GM21367 (cell line): Measurements from ENCODE around the gene SORCS2.

Source experiments
- ATAC-seq: cut with Tn5 transposase; IDR thresholded peaks from one replicate; pipeline ENCODE4 v1.9.1; 2021; ENCODE audit not compliant: unreplicated experiment

The SORCS2 gene

DNA sequence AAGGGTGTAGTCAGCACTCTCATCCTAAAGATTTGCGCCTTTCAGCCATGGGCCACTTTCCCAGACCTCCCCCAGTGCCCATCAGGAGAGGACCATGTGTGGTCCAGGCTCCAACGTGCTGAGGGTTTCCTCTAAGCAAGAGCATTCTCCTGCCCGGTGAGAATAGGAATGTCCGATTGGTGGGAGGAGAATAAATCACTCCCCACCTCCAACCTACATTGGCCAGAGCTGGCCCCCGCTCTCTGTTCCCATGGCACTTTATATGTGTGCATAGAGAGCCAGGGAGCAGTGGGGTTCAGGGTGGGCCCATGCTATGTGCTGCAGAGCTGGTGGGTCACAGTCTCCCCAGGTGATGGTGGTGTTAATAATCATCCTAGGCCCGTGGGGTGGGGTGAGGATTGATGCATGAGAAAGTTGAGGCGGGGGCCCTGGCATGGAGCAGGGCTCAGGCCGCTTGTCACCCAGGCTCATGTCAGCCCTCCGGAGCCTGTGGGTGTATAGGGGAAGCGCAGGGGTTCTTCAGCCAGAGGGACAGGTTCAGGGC lies 6.8 kb upstream of the SORCS2 start:
- ATAC-seq: no peak

DNA sequence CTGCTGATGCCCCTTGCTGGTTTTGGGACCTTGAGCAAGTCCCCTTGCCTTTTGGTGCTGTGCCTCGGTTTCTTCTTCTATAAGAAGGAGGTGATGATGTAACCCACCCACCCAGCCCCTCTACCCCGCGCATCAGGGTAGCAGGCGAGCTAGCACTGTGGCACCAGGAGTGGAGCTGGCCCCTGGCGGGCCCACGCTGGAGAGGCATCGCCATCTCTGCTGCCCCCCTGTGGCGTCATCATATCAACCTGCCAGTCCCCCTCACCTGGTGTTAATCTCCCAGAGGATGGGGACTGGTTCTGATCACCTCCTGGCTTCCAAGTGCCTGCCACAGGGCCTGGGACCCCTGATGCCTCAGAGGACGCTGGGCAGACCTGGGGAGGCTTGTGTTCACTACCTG lies 6.3 kb upstream of the SORCS2 start:
- ATAC-seq: no peak

DNA sequence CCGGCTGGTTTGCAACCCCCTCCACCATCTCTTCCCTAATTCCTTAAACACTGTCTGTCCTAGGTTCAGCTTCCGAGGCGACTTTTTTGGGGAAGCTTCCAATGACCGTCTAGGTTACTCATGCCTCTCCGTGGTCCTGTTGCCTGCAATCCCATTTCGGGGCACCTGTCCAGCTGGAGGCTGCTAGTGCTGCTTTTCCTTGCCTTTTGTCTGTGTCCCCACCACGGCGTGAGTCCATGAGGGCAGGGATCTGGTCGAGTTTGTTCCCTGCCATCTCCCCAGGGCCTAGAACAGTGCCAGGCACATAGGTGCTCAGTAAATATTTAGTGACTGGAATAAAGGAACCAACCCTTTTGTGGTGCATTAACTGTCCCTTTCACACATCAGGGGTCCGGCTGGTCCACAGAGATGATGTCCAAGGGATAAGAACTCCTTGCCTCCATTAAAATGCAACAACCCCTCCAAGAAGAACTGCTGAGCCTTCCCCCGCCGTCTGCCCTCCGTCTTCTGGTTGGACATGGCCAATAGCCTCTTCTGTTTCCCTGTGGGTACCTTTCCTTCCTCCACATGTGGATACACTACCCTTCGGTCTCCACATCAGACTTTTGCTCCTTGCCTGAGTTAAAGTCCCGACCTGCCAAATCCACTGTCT lies 5.7 kb upstream of the SORCS2 start:
- no peak for ATAC-seq

DNA sequence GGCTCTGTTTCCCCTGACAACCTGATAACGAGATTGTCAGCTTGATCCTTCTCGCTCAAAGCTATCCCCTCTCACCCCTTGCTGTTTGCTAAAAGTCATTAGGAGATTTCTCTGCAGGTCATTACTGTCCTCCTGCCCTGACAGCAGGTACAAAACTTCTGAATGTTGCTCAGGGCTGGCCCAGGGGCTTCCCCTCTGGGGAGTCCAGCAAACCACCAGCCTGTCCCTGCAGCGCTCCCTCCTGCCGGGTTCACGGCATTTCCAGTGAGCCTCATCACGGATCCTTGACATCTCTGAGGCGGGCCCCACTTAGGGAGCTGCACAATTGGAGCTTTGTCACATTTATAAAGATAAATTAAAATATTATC lies 5.2 kb upstream of the SORCS2 start:
- ATAC-seq: no peak

DNA sequence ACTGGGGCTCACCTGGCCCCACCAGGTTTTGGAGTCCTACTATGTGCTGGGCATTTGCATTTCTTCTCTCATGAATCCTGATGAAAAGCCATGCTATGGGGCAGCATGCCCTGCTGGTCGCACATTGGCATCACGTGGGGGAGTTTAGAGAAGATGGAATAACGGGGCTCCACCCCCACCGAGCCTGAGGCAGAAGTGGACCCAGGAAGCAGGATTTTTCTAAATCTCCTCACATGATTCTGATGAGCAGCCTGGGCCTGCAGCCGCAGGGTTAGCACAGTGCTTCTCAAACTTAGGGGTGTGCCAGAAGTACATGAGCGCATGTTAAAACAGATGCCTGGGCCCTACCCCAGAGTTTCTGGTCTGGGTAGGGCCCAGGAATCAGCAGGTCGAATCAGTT lies 4.6 kb upstream of the SORCS2 start:
- no peak for ATAC-seq

DNA sequence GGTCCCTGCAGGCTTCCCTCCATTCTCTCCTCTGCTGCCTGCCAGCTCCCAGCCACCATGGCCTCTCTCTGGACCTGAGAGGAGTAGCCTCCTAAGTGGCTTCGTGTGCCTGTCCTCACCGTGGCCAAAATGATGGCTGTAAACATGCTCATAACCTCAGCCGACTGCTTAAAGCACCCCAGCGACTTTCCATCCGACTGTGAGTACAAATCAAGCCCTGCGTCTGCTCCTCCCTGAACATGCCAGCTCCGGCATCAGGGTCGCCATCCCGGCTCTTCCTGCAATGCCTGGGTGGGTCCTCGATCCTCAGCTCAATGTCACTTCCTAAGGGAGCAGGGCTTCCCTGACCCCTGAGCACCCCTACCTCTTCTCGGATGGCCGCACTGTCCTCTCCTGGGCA lies 3.3 kb upstream of the SORCS2 start:
- ATAC-seq: no peak

DNA sequence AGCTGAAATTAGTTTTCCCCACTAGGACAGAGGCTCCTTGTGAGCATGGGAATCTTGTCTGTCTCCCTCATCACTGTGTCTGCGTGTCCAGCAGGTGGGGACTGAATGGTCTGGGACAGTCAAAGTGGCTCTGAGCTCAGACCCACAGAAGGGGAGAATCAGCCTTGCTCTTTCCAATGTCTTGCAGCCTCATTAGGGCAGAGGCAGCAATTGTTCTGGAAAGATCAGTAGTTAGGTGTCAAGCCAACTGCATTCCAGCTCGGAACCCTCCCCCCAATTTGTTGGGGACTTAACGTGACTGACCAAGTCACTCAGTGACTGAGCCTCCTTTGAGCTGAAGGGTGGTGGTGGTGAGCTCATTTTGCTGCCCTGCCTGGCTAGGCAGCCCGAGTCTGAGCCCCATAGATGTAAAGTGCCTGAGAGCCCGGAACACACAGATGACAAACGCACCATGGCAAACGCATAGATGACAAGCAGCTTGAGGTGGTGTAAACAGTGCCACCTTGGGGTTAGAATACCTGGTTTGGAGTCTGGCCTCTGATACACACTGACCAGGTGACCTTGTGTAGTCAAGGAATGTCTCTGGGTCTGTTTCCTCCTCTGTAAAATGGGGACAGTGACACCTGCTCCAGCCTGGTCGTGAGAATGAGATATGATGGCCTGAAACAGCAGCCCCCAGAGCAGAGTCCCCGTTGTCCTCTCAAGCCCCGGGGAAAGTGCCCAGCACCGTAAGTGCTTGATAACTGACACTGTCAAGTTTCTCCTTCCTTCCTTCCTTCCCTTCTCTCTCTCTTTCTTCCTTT lies 2.7 kb upstream of the SORCS2 start:
- ATAC-seq: no peak

DNA sequence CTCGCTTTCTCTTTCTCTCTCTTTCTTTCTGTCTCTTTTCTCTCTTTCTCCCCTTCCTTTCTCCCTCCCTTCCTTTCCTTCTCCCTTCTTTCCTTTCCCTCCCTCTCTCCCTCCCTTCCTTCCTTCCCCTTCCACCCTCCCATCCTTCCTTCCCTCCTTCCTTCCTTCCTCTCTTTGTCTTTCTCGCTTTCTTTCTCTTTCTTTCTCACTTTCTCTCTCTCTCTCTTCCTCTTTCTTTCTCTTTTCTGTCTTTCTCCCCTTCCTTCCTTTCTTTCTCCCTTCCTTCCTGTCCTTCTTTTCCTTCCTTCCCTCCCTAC lies 2.1 kb upstream of the SORCS2 start:
- ATAC-seq: no peak

DNA sequence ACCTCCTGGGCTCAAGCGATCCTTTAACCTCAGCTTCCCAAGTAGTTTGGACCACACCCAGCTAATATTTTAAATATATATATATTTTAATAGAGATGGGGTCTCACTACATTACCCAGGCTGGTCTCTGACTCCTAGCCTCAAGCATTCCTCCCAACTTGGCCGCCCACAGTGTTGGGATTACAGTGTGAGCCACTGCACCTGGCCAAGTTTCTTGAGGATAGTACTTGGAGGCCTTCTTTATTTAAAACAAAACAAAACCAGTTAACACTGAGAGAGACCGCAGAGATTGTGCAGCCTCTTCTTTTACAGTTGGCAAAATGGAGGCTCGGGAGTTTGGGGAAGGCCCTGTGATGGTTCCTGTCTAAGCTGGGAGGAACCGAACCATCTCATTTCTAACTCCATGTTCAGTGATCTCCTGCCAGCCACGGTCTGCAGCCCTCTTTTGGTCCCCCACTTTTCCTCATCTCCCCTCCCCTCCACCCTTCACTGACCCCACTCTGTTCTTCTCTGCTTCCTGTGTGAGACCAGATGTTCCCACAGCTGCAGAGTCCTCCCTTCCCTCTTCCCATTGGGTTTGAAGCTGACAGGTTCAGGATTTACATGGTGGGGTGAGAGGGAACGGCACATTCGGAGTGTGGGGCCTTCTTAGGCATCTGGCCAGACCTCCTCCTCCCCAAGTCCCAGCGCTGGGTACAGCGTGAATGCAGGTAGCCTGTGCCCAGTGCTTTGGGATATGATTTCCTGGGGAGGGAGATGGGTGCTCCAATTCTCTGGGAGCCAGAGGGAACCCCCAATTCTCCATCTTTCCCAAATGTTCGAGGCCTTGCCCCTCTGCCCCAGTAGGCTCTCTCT lies 1.4 kb upstream of the SORCS2 start:
- ATAC-seq: no peak

DNA sequence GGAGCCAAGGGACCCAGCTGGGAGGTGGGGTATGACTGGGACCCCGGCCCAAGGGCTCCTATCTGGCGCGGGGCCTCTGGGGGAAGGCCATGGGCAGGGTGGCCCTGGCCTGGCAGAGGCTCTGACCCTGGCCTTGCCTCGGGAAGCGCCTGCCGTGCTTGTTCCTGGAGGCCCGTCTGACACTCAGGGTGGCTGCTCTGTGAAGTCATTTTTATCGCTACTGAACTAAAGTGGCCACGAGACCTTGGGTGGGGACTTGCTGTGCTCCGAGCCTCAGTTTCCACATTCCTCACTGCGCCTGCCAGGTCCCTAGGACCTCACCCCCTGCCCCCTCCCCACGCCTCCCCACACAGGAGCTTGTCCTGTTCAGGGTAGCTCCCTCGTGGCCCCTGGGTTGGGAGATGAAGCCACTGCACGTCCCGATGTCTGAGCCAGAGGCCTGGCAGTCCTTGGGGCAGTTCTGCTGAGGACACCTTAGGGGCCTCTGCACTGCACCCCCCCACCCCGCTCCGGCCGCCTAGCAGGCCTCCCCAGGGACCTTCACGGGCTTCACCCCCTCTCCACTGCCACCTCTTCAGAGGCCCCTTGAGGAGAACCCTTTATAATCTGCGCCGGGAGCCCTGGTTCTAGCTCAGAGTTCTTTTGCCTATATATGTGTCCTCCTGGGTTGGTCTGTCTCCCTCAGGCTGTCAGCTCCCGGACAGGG lies 639 bp upstream of the SORCS2 start:
- ATAC-seq: no peak

DNA sequence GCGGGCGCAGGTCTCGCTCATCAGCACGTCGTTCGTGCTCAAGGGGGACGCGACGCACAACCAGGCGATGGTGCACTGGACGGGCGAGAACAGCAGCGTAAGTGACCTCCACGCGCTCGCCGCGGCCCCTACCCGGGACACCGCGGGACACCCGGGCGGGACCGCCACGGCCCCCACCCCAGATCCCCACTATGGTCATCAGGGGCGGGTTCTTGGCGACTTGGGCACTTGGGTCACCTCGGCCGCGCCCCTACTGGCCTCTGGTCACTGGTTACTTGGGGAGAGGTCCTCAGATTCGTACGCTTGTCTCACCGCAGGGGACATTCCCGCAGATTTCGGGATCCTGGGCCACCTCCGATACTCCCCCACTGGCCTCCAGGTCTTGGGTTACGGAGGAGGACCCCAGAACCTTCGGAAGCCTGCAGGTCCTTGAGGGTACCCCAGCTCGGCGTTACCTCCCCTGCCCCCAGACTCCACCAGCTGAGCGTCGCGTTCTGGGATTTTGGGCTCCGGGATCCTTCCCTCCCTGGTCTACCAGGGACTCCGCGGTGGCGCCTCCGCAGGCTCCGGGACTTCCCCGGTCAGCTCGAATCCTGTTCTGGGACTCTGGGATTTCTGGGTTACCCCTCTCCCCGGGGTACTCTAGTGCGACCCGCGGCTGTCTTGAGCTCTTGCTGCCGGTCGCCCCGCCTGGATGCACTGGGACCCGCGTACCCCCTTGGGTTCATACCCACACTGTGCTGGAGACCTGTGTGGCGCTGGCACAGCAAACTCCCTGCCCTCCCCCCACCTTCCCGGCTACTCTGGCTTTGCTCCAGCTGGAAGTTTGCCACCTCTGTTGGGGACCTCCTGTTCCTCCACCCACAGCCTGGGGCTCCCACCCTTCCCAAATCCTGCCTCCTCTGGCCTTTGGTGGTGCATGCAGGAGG lies 956 bp downstream of the SORCS2 start:
- no peak for ATAC-seq

DNA sequence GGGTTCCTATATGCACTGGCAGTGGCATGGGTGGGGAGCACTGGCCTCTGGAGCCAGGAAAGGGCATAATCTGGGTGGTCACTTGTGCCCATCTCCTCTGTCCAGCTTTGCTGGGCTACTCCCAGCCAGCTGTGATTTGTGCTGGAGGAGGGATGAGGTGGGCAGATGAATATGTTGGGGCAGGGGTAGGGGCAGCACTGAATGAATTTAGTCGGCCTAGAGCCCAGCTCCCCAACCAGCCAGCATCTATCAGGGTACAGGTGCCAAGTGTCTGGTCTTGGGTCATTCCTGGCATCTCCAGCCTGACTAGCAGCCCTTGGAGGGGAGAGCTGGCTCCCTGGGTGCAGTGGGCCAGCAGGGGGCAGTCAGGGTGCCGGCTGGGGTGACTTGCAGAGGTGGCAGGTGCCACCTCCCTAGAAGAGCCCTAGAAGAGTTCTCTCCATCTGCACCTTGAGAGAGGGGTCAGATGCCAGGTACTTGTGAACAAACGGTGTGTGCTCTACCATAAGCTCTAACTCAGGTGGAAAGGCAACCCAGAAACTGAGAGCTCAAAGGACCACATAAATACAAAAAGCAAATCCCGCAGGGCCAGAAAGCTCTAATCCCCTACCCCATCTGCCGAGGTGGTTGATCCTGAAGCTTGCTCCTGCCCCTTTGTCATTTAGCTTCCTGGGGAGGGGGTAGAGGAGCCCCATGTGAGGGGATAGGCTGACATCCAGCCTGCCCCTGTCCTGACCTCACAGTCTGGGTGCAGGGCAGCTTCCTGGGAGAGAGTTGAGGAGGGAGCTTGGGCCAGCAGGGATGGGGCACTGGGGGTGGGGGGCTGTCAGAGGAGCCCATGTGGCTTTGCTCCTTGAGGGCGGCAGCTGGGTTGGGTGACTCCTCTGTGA lies 2.2 kb downstream of the SORCS2 start:
- ATAC-seq: no peak

DNA sequence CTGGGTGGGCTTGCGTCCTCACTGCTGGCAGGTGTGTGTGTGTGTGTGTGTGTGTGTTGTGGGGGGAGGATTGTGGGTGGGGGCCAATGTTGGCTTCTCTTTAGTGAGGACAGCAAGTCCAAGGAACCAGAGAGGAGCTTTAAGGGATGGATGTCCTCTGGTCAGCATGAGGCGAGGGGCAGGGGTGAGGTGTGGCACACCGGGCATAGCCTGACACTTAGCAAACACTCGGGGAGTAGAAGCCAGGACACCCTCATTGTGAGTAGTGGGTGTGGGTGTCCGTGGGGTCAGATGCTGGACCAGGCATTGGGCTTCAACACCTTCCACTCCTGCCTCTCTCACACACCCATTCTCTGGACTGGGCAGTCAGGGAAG lies 2.8 kb downstream of the SORCS2 start:
- ATAC-seq: no peak

DNA sequence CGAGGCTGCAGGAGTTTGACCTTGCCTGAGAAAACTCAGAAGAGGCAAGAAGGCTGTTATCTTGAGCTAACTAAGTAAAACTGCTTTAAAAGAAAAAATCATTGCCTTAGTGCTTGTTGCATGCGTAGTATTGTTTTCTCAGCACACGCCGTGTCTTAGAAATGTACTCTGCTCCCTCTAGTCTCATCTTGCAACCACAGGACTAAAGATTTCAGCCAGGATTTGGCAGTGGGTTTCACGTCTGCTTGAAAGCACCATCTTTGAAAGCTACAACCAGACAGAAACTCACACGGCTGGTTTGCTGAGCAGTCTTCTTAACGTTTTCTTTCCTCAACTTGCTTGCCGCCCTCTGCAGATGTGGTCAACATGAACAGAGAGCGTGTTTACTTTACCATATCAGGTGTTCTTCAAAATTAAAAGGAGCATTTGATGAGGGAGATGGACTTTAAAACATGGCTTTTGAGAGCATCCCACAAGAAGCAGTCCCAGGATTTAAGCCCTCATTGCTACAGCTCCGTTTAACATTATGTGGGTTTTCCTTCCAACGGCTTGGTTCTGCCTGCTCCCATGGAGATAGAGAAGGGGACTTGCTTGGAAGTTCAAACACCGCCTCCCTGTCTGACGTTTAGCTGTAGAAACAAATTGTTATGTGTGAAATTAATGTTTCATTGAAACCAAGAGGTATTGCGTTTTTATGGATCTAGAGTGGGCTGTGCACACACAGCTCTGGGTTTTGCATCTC lies 3.4 kb downstream of the SORCS2 start:
- ATAC-seq: no peak

DNA sequence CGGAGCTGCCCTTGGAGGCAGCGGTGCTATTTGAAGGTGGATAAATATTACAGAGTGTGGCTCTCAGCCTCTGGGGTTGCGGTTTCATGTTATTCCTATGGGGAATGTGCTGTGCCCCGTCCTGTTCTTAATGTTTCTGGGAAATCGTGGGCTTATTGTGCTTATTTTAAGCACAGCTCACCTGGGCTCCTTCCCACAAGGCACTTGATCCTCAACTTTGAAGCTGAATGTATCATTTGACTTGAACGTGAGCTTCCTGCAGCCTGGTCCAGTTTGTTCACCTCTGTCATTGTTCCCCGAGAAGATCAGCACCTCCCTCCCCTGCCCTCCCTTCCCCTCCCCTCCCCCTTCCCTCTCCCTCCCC lies 3.9 kb downstream of the SORCS2 start:
- no peak for ATAC-seq

DNA sequence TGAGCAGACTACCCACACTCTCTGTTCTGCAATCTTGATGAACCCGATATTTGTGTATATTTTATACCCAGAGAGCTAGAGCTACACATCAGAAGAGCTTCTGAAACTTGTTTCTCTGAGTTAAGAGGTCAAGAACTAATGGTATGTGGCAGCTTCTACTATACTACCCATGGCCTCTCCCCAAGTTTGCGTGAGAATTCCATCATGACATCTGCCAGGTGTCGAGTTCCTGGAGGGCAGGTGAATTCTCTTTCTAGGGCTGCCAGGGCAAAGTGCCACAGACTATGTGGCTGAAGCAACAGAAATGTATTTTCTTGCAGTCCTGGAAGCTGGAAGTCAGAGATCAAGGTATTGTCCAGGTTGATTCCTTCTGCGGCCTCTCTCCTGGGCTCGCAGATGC lies 4.4 kb downstream of the SORCS2 start:
- no peak for ATAC-seq

DNA sequence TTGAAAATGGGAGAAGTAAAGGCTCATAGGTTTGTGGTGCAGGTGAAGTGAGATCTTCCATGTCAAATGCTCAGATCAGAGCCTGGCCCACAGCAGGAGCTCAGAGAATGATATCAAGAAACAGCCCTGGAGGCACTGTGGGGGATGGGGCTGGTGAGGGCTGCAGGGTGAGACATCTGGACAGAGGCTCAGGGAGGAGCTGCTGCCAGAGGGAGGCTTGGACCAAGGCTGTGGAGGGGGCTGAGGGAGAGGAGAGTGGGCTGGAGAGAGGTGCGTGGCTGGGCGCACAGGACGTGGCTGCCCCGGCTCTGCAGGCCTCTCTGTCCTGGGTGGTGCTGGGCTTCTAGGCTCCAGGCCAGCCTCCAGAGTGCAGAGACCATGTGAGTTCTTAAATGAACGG lies 5.6 kb downstream of the SORCS2 start:
- ATAC-seq: no peak

DNA sequence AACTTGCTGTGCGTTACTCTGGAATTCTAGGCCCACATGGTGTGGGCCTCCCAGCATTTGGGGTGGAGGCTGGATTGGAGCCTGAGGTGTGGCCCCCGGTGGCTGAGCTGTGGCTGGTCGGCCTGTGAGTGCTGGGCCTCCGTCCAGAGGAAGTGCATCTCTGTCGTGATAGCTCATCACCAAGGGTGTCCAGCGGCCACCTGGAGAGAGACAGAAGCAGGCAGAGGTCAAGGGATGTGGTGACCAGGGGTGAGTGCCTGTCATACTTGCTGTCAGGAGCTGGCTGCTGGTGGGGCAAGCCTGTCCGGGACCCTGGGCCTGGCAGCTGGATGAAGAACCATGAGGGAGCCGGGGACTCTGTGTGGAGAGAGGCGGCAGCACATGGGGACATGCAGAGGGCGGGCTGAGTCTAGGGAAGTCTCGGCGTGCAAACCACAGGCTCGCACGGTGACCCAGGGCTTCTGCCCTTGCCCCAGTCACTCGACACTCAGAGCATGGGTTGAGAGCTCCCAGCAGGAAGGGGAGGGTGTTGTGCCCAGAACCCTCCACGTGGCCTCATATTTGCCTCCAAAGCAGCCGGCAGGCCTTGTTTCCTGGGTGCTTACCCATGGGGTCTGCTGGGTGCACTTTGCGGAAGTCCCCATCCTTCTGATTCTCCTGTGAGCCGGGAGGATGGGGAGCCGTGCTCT lies 6.2 kb downstream of the SORCS2 start:
- ATAC-seq: no peak
